GM21423 (cell line): Measurements from ENCODE around the gene TECR.
"Not testable (repeated sequence)": the region's sequence is repeated elsewhere in the genome, so short reads cannot be mapped to it uniquely, and the experiment has no call there.

ENCODE experiments used
- ATAC-seq: cut with Tn5 transposase; IDR thresholded peaks from one replicate; pipeline ENCODE4 v1.9.1; 2021; ENCODE audit warnings: mild to moderate bottlenecking, moderate library complexity; ENCODE audit not compliant: unreplicated experiment

The TECR gene, protein sequence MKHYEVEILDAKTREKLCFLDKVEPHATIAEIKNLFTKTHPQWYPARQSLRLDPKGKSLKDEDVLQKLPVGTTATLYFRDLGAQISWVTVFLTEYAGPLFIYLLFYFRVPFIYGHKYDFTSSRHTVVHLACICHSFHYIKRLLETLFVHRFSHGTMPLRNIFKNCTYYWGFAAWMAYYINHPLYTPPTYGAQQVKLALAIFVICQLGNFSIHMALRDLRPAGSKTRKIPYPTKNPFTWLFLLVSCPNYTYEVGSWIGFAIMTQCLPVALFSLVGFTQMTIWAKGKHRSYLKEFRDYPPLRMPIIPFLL

DNA sequence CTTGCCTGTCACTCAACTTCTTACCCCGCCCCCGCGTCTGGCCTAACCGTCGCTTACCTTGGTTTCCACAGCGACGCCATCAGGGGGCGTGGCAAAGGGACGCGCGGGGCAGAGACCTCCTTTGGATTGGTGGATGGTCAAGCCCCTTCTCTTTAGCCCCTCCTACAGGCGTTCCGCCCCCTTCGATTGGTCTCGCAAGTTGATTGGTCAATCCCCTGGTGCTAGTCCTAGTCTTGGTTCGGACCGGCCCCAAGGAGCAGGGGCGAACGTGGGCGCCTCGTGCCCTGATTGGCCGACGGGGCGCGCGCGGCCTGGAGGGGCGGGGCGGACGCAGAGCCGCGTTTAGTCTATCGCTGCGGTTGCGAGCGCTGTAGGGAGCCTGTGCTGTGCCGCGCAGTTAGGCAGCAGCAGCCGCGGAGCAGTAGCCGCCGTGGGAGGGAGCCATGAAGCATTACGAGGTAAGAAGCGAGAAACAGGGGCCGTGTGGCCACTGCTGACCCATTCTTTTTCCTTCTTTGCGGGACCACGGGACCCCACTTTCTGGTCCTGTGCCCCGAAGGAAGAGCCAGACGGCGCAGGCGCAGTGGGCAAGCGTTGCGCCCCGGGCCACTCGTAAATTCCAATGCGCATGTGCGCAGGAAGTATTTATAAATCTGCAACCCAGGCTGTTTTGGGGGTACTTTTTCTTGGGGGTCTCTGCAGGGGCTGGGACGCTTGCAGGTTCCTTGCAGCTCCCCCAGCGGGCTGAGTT, at the start of gene TECR:
TECR (plus strand) TSS at position 341 of the 751 bp plus-strand sequence; CDS start at position 444, 103 bp downstream.
- ATAC-seq = peak; percentile 94

DNA sequence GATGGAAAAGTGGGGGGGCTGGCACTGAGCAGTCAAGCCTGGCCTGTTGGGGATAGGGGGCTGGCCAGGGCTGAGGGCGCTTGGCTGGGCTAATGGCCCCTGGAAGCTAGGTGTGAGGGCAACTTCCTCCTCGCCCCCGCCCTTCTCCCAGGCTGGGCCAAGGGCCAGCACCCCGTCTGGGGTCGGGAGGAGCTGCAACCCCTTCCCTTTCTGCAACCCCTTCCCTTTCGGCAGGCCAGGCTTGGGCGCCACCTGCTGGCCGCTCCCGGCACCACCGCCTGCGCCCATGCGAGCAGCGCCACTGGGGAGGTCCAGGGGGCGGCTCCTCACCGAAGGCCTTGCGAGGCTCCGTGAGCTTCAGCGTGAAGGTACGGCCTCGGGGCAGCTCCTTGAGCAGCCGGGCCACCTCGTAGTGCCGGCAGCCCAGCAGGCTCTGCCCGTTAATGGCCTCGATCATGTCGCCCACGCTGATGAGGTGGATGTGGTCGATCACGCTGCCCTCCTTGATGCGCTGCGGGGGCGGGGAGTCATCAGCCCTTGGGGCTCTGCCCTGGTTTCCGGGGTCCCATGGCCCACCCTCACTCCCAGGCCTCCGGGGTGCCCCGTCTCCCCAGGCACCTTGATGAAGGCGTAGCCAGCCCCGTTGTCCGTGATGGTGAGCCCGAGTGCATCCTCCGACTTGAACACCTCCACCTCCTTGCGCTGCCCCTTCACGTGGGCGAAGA, 49.3 kb upstream of the TECR start:
- ATAC-seq = no peak

DNA sequence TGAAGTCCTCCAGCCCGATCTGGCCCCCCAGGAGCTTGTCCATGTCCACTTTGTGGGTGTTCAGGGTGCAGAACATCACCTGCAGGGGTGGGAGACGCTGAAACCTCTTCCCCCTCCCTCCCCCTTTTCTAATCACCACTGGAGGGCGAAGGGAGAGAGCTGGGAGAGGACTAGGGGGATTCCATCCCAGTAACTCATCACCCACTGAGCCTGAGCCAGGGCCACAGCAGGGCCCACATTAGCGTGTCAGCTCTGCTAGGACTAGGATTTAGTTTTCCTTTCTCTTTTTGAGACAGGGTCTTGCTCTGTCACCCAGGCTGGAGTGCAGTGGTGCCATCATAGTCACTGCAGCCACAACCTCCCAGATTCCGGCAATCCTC, 48.7 kb upstream of the TECR start:
- no peak for ATAC-seq

DNA sequence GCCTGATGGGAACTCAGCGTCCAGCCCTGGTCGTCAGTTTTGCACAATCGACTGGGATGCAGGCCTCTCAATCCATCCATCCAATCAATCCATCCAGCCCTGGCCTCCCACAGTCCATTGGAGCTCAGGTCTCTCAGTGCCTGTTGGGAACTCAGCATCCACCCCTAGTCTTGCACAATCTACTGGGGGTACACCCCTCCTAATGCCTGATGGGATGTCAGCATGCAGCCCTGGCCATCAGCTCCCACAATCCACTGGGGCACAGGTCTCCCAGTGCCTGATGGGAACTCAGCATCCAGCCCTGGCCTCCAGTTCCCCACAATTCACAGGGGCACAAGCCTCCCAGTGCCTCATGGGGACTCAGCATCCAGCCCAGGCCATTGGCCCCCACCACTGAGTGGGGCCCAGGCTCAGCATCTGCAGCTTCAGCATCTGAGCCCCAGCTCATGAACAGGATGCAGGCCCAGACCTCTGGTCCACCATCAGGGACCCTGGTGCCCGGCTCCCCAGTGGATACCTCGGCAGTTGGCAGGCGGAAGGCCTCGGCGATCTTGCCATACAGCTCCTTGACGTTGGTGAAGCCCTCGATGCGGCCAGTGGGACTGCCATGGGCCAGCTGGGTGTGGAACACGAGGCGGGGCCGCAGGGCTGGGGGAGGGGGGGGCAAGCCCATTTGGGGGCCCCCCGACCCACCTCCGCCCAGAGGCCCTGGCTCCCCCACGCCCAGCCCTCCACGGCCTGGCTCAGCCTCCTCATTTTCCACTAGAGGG, 47.0 kb upstream of the TECR start:
- no peak for ATAC-seq

DNA sequence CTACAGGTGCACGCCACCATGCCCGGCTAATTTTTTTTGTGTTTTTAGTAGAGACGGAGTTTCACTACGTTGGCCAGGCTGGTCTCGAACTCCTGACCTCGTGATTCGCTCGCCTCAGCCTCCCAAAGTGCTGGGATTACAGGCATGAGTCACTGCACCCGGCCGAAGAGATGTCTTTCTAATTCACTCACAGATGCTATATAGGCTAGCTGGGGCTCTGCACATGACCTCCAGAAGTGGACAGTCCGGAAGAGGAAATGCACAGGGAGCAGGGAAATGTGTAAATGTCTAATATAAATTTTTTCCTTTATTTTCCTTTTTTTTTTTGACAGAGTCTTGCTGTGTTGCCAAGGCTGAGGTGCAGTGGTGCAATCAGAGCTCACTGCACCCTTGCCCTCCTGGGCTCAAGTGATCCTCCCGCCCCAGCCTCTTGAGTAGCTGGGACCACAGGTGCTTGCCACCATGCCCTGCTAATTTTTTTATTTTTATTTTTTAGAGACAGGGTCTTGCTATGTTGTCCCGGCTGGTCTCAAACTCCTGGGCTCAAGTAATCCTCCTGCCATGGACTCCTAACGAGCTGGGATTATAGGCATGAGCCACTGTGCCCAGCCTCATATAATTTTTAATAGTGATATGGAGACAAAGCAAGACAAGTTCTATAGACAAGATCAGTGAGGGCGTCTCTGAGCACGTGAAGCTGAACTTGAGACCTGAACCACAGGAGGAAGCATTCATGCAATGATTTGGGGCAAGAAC, 41.8 kb upstream of the TECR start:
- no peak for ATAC-seq

DNA sequence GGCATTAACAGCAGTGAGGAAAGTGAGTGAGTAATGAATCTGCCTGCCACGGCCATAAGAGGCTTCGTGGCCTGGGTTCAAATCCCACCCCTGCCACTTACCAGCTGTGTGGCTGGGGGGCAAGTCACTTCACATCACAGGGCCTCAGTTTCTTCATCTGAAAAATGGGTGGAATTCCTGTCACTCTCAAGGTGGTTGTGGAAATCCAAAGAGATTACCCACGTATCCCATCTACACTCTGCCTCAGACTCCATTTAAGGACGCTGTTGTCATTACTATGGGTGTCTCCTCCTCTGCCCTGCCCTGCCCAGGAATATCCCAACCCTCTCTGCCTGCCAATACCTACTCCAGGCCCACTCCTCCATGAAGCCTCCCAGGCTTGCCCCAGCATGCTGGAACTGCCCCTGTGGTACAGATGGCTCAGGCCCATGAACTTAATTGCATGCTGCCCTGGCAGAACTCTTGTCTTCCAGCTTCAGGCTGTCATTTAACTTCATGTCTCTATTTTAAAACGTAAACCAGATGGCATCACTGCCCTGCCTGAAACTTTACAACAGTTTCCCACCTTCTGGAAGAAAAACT, 36.5 kb upstream of the TECR start:
- no peak for ATAC-seq

DNA sequence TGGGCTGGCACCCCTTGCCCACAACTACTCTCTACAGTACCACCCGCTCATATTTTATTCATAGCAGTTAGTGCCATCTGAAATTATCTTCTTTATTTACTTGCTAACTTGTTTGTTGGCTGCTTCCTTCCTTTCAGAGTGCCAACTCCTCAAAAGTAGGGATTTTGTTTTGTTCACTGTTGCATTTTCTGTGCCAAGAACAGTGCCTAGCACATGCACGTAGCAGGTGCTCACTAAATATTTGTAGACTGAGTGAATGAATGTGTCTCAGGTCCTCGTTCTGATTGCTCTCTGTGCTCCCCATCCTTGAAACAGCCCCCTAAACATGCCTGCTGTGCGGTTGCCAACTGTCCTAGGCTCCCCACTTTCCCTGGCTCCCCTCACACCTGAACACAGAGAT, 35.0 kb upstream of the TECR start:
- ATAC-seq = no peak

DNA sequence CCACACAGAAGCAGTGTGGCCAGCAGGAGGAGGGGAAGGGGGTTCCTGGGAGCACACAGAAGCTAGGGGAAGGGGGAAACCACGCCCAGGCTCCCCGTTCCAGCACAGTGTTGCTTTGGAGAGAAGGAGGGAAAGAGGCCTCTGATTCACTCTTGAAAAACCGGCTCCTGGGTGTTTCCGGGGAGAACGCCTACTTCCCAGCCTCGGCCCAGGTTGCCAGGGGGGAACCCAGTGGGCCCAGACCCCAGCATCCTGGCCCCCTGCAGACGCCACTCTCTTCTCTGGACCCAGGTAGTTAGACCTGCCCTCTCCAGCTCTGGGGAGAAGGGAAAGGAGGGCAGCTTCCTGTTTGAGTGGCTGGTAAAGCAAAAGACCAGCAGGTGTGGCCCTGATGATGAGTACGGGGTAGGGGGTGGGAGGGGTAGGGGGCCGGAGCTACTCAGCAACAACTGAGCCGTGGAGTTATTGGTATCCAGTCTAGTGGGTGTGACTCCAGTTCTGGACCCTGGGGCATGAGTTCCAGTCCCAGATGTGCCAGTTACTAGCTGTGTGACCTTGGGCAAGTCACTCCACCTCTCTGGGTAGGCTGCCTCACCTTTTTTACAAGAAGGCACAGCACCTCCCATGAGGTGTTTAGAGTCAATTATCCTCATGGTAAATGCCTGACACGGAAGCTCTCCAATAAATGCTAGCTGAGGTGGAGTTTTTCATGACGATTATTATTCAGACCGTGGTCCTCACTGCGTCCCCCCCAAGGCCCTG, 34.3 kb upstream of the TECR start:
- ATAC-seq = no peak

DNA sequence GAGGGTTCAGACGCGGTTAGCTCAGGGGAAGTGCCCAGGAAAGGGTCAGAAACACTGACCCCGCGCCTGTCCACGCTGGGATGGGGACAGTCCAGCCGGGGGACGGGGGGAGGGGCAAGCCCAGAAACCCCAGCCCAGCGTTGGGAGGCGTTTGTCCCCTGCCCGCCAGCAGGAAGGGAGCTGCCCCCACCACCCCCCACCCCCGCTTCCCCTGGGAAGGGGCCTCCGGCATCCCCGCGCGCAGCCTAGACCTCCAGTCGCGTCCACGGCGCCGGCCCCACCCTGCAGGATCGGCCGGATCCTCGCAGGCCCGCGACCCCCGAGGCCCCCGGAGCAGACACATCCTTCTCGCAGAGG, 33.7 kb upstream of the TECR start:
- ATAC-seq = no peak

DNA sequence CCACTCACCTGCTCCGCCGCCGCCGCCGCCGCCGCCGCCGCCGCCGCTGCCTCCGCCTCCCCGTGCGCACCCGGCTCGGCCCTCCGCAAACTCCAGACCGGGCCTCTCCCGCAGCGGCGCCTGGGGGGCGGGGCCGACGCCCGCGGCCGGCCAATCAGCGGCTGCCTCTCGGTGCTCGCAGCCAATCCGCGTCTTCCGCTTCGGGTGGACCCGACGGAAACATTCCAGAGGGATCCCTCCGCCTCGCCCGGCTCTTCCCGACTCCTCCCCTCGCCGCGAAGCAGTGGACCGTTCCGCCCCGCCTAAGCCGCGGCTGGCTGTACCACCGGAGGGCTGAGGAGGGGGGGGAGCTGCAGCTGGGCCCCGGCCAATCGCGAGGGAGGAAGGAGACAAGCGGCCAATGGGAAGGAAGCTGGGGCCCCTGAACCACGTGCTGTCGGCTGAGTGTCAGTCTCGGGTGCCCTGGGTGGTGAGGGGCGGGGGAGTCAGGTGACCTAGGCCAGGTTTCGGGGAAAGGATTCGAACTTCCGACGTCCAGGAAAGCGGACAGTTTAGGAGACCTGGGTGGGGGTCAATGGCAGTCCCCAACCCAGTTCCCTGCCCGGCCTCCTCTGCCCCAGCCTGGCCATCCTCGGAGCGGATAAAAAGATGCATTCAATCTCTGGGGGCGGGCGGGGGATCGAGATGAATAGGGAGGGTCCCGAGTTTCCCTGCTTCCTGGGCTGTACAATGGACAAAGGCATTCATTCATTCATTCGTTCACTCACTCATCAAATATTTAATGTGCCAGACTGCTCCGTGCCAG, 33.2 kb upstream of the TECR start, which contains the start of gene GIPC1:
GIPC1 (minus strand) TSS at position 99 of the 805 bp plus-strand sequence. CDS start 13,151 bp downstream, outside the sequence.
- ATAC-seq = no peak

DNA sequence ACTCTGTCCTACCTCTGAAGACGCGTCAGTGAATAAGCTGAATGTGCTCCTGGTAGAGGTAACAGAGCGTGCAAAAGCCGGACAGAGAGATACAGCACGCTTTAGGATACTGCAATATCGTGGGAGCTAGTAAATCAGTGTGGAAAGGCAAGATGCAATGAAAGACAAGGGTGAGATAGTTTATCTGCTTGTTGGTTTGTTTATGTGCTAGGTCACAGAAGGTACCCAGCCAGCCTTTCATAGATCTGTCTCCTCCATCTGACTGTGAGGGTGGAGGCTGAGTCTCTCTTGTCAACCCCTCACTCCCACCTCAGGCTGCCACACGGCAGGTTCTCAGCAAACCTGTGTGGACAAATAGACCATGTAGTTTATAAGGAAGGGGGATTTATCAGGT, 32.6 kb upstream of the TECR start:
- ATAC-seq = no peak

DNA sequence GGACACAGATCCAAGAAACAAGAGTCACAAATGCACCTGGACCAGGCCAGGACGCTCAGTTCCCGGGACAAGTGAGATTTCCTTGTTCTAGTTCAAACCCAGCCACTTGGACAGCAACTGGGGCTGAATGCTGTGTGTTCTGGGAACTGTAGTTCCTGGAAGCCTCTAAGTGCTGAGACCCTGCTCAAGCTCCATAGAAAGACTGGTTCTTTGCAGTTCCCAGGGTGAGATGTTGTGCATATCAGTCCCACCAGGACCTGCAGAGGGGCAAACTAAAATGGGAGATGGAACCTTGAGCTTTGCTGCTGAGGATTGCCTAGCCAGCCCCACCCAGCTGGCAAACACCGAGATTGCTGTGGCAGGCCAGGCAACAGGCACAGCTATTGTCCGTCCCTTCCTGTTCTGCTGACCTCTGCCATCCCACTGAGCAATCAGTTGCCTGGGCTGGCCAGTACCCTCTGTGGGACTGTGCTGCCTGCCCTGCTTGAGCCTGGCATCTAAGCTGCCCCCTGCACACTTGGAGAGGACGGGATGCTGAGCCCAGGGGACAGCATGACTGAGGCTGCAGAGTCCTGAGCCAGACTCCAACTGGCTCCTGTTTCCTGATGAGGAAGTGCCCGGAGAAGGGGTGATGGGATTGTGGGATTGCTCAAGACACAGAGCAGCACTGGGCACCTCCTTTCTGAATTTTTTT, 32.0 kb upstream of the TECR start:
- ATAC-seq = no peak

DNA sequence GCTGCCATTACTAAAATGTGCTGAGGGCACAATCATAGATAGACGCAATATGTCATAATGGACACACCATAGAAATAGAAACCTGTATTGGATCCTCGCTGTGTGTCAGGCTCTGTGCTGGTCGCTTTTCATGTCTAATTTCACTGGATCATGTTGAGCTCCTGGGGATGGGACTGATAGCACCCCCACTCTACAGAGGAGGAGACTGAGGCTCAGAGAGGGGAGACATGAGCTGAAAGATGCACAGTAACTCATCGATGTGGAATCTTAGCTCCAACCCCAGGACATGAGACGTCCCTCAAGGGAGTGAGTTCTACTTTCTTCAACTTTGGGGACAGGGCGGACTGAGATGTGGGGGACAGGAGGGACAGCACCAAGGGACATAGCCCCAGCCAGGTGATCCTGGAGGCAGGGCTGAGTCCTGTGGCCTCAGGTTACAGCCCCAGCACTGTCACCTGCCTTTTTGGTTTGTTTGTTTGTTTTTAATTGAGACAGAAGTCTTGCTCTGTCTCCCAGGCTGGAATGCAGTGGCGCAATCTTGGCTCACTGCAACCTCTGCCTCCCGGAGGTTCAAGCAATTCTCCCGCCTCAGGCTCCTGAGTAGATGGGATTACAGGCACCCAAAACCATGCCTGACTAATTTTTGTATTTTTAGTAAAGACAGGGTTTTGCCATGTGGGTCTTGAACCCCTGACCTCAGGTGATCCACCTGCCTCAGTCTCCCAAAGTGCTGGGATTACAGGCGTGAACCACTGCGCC, 26.9 kb upstream of the TECR start:
- no peak for ATAC-seq

DNA sequence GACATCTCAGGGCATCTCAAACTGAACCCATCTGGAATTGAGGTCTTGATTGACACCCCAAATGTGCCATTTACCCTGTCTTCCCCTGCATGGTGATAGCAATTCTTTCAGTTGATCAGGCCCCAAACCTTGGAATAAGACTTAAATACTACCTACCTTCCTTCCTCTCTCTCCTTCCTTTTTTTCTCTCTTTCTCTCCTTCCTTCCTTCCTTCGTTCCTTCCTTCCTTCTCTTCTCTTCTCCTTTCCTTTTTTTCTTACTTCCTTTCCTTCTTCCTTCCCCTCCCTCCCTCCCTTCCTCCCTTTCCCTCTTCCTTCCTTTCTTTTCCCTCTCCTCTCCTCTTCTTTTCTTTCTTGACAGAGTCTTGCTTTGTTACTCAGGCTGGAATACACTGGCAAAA, 26.1 kb upstream of the TECR start:
- no peak for ATAC-seq

DNA sequence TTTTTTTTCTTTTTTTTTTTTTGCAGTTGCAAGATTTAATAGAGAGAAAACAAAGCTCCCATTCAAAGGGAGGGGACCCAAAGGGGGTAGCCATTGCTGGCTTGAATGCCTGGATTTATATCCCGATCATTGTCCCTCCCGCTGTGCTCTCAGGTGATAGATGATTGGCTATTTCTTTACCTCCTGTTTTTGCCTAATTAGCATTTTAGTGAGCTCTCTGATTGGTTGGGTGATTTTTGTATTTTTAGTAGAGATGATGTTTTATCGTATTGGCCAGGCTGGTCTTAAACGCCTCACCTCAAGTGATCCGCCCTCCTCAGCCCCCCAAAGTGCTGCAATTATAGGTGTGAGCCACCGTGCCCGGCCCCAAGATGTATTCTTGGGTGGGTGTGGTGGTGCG, 24.8 kb upstream of the TECR start:
- not testable (repeated sequence) for ATAC-seq

DNA sequence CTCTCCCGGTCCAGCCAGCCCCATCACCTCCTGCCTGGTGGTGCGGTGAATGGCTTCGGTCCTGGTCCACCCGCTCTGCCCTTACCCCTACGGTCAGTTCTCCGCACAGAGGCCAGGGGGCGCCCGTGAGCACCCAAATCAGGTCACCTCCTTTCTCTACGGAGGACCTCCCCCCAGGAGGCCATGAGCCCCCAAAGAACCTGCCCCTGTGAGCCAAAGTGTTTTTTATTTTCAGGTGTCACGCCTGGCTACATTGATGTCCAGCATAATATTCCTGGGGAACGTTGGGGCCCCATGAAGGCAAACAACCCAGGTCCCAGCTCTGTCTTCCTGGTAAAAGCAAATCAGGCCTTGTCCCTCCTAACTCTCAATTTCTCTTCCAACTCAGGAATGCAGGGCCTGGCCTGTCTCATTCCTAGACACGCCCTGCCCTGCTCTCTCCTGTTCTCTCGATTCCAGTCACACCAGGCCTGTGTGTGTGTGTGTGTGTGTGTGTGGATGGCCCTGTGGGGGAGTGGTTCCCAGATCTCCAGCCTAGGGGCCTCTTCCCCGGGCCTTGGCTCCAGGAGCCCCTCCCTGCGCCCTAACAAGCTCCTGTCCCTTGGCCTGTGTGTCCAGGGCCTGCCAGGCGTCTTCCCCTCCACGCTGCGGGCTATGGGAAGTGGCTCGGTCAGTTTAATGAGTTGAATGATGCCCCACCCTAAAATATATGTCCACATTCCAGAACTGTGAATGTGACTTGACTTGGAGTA, 23.7 kb upstream of the TECR start:
- no peak for ATAC-seq
